Endothelial cell of umbilical vein (primary cell): ENCODE data around the gene CCNG1. TPM values are rescaled to one million over a fixed set of nuclear protein-coding genes. Genes with fewer than 3 reads are reported as not detected.

Experiments
- BruUV-seq: library from RNA; stranded (reverse); fragments of 400-500 nt; replicated peaks from 2 replicates; lab custom pipeline; 2021; lab: Mats Ljungman, UMichigan
- CTCF ChIA-PET: fragments of 300-600, 350-600 bp; sonication (Branson Sonifier 250); formaldehyde crosslinking; loops from one replicate; lab custom pipeline; 2021; ENCODE audit warnings: antibody characterized with exemption, inconsistent platforms; lab: Charles Lee
- POLR2A ChIA-PET: fragments of 300-600, 350-600 bp; sonication (Branson Sonifier 250); formaldehyde crosslinking; loops from one replicate; lab custom pipeline; 2021; ENCODE audit warnings: antibody characterized with exemption, inconsistent platforms; lab: Charles Lee
- DNase-seq: peaks from one replicate; pipeline ENCODE4 v3.0.0-alpha.2; 2011; ENCODE audit warnings: low read depth, low spot score
- FAIRE-seq: peaks from 2 replicates; lab custom pipeline; 2011; peaks lifted over from hg19 to GRCh38; lab: Jason Lieb, UNC
- H2AFZ ChIP-seq: 2 replicates; pipeline ENCODE4 v1.6.0; 2012; ENCODE audit warnings: low read depth, low read length, control low read depth, inconsistent platforms
- H3K27ac ChIP-seq: 2 replicates; pipeline ENCODE4 v1.5.1; 2011; ENCODE audit warnings: low read depth, mild to moderate bottlenecking, control low read depth, low read length, moderate library complexity; ENCODE audit not compliant: insufficient read depth
- H3K27me3 ChIP-seq, 2 experiments: 2 replicates each; pipeline versions ENCODE4 v1.6.0 to v1.6.1; 2011; ENCODE audit warnings: low read length in 2 of 2, mixed read lengths in 1 of 2; ENCODE audit not compliant: control insufficient read depth in 2 of 2, insufficient read depth in 2 of 2
- H3K36me3 ChIP-seq, 2 experiments: 2 replicates in 1 of 2; 3 replicates in 1 of 2; pipeline ENCODE4 v1.5.1; 2011; ENCODE audit warnings: low read length in 2 of 2, mild to moderate bottlenecking in 1 of 2, moderate library complexity in 1 of 2; ENCODE audit not compliant: control insufficient read depth in 2 of 2, insufficient read depth in 2 of 2; ENCODE audit errors: extremely low read depth in 1 of 2
- H3K4me1 ChIP-seq: 3 replicates; pipeline ENCODE4 v1.5.1; 2011; ENCODE audit warnings: mild to moderate bottlenecking, low read length; ENCODE audit not compliant: control insufficient read depth, insufficient read depth; ENCODE audit errors: extremely low read depth
- H3K4me2 ChIP-seq: 2 replicates; pipeline ENCODE4 v1.6.1; 2011; ENCODE audit warnings: low read length, control low read depth, mixed read lengths; ENCODE audit not compliant: insufficient read depth
- H3K4me3 ChIP-seq, 3 experiments: fragments of 200-600 bp in 1 of 3; sonication (generic), shearing (Covaris generic) in 1 of 3; replicated peaks in 1 of 3; 2 replicates each; pipeline ENCODE4 v1.5.1; 2011 to 2016; ENCODE audit warnings: control low read depth in 3 of 3, low read length in 3 of 3, mild to moderate bottlenecking in 2 of 3, inconsistent platforms in 1 of 3, low read depth in 1 of 3, moderate library complexity in 1 of 3; ENCODE audit not compliant: insufficient read depth in 1 of 3
- H3K79me2 ChIP-seq: 2 replicates; pipeline ENCODE4 v1.6.0; 2012; ENCODE audit warnings: low read length, inconsistent platforms; ENCODE audit not compliant: control insufficient read depth, insufficient read depth
- H3K9ac ChIP-seq: replicated peaks from 2 replicates; pipeline ENCODE3; 2011; ENCODE audit warnings: low read length, control low read depth; ENCODE audit not compliant: insufficient read depth; ENCODE audit errors: extremely low read depth
- H3K9me1 ChIP-seq: replicated peaks from 3 replicates; pipeline ENCODE4 v1.6.0; 2011; ENCODE audit warnings: mild to moderate bottlenecking, low read length; ENCODE audit not compliant: control insufficient read depth, insufficient read depth; ENCODE audit errors: extremely low read depth
- H3K9me3 ChIP-seq: replicated peaks from 2 replicates; pipeline ENCODE4 v1.5.1; 2012; ENCODE audit warnings: low read length, inconsistent platforms; ENCODE audit not compliant: control insufficient read depth, insufficient read depth
- H4K20me1 ChIP-seq: replicated peaks from 2 replicates; pipeline ENCODE3; 2011; ENCODE audit warnings: mild to moderate bottlenecking, low read length; ENCODE audit not compliant: control insufficient read depth, insufficient read depth; ENCODE audit errors: extremely low read depth
- EZH2 ChIP-seq: IDR thresholded peaks from 2 replicates; pipeline ENCODE4 v1.6.1; 2012; ENCODE audit warnings: borderline replicate concordance, low read depth, mild to moderate bottlenecking, moderate library complexity, low read length, inconsistent platforms; ENCODE audit not compliant: severe bottlenecking
- FOS ChIP-seq: IDR thresholded peaks from 2 replicates; pipeline ENCODE4 v1.6.1; 2011; ENCODE audit warnings: mild to moderate bottlenecking, low read length, moderate library complexity, borderline replicate concordance; ENCODE audit not compliant: insufficient read depth
- GATA2 ChIP-seq: IDR thresholded peaks from 2 replicates; pipeline ENCODE4 v1.7.0; 2011; ENCODE audit warnings: low read depth, mild to moderate bottlenecking, moderate library complexity, mixed read lengths, low read length; ENCODE audit not compliant: insufficient read length, insufficient read depth
- JUN ChIP-seq: IDR thresholded peaks from 2 replicates; pipeline ENCODE4 v1.6.1; 2011; ENCODE audit warnings: borderline replicate concordance, low read depth; ENCODE audit not compliant: insufficient read length, insufficient read depth
- MAX ChIP-seq: IDR thresholded peaks from 2 replicates; pipeline ENCODE4 v1.6.1; 2011; ENCODE audit not compliant: insufficient read depth, insufficient read length
- MYC ChIP-seq: IDR thresholded peaks from one replicate; pipeline ENCODE4 v1.6.1; 2011; ENCODE audit warnings: mild to moderate bottlenecking, low read depth, low read length
- POLR2A ChIP-seq: IDR thresholded peaks from 2 replicates; pipeline ENCODE4 v1.6.1; 2012; ENCODE audit warnings: low read depth, mild to moderate bottlenecking, control low read depth, low read length
- POLR2AphosphoS5 ChIP-seq: IDR thresholded peaks from 2 replicates; pipeline ENCODE4 v1.6.1; 2012; ENCODE audit warnings: low read depth, mild to moderate bottlenecking, control low read depth, low read length, moderate library complexity; ENCODE audit not compliant: insufficient read depth
- dilution Hi-C: fragments of 300-500 bp; cut with MboI; formaldehyde crosslinking; loops from one replicate; pipeline ENCODE4 v1.15.0; 2019; ENCODE audit warnings: low sequenced_read_pairs; ENCODE audit not compliant: extremely low pct_ligation_motif_present
- intact Hi-C: fragments of 100-400 bp; cut with micrococcal nuclease; formaldehyde crosslinking; loops from one replicate; pipeline ENCODE4 v1.10.0; 2022
- polyA plus RNA-seq, 4 experiments: library from polyadenylated mRNA; depleted of rRNA in 3 of 4; stranded (reverse) in 3 of 4; unstranded in 1 of 4; fragments of >200 nt; gene quantifications; 2 replicates each; pipeline versions ENCODE4 v1.2.1 to v1.2.3, GENCODE V29; 2011 to 2012; ENCODE audit warnings: missing spikeins in 1 of 4
- total RNA-seq: library from RNA; stranded (reverse); gene quantifications from 2 replicates; pipeline ENCODE4 v1.2.3, GENCODE V29; 2021

Gene CCNG1
- total and polyA plus RNA-seq, 2 donors (not counting 3 experiments of a cell fraction or from before 2014, with no cell fraction given), result 47.2 to 186 TPM

- Histone ChIP-seq H3K4me2 (no peak overlapping the region), H3K9me3 (no peaks in the 10 kb centered on the region), H2AFZ (peak overlapping the region; percentile 5), H3K9me1 (no peaks in the 10 kb centered on the region), H3K36me3 (peaks cover 0 to 5% of the 10 kb centered on the region in 2 experiments), H3K4me3 (no peak overlapping the region), H3K27me3 (peaks cover 3 to 10% of the 10 kb centered on the region in 2 experiments), H3K79me2 (peaks cover 20% of the 10 kb centered on the region), H4K20me1 (peaks cover 3% of the 10 kb centered on the region), H3K9ac (no peak overlapping the region), H3K4me1 (peaks cover 12% of the 10 kb centered on the region), H3K27ac (no peak overlapping the region)
- TF ChIP-seq JUN (peak; percentile 28), EZH2 (no peak), FOS (no peak), POLR2AphosphoS5 (no peak), GATA2 (no peak), MAX (no peak), POLR2A (no peak)
- CTCF ChIA-PET, result no interaction called here
- intact Hi-C loops (no loop called here), dilution Hi-C loops (no loop called here)
- DNase-seq, result peak; percentile 80
- POLR2A ChIA-PET, result no interaction called here
- BruUV-seq, result no TSS peak
- peak; percentile 76 for FAIRE-seq
These were observed 3.0 kb upstream of the CCNG1 start for GRCh38 chr5:163434401-163434866.

DNA sequence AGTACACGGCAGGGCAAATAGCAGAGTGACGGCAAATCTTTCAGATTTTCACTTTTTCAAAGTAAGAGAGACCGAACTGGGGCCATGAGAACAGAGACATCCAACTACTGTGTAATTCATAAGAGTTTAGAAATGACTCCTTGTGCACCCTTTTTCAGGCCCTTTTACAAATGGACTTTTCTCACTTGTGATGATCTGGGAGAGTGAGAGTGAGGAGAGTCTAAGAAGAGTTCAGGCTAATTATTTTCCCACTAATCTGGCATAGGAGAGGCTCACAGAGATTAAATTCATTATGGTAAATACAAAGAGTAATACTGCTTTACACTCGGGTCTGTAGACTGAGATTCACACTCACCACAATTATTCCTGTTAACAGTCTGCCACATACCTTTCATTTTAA lies 880 bp upstream of the CCNG1 start:
- dilution Hi-C loops (no loop called here), intact Hi-C loops (no loop called here)
- CTCF ChIA-PET, result no interaction called here
- Histone ChIP-seq H3K4me2 (peak overlapping the region; percentile 82), H2AFZ (peak overlapping the region; percentile 84), H3K27me3 (peaks cover 3 to 10% of the 10 kb centered on the region in 2 experiments), H3K79me2 (peaks cover 36% of the 10 kb centered on the region), H3K36me3 (peaks cover 5 to 8% of the 10 kb centered on the region in 2 experiments), H3K9ac (no peak overlapping the region), H3K27ac (no peak overlapping the region), H3K9me1 (no peaks in the 10 kb centered on the region), H3K4me1 (peaks cover 19% of the 10 kb centered on the region), H3K9me3 (no peaks in the 10 kb centered on the region), H3K4me3 (peak overlapping the region in 1 of 3 experiments; percentile 55), H4K20me1 (peaks cover 5% of the 10 kb centered on the region)
- BruUV-seq, result no TSS peak
- TF ChIP-seq POLR2A (no peak), POLR2AphosphoS5 (no peak), MYC (no peak)
- FAIRE-seq (no peak), DNase-seq (no peak)
- POLR2A ChIA-PET, result no interaction called here
